ENCODE data around the gene PPP2R3A.

DNA sequence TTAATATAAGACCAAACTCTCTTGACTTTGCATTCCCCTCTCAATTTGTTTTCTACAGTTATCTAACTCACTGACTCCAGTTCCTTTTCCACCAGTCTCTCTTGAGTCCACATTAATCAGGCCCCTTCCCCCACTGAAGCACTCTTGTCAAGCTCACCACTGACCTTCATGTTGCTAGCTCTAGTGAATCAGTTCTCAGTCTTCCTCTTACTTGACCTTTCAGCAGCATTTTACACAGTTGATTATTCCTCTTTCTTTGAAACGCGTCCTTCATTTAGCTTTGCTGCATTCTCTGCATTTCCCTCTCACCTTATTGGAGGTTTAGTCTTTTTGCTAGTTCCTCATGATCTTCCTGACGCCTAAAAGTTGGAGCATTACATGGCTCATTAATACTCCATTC lies 8.3 kb downstream of the PPP2R3A start:
- TF ChIP-seq SIN3A (IDR thresholded peaks at IDR 0.05; ENCODE audit: borderline replicate concordance, insufficient read depth, low read length) (no peak), TAF1 (IDR thresholded peaks at IDR 0.05; ENCODE audit: borderline replicate concordance, insufficient read depth, low read length) (no peak), POLR2AphosphoS5 (IDR thresholded peaks at IDR 0.05; ENCODE audit: low read depth, low read length) (no peak), FOXP2 (optimal IDR thresholded peaks at IDR 0.05; ENCODE audit: borderline replicate concordance, extremely low read depth, extremely low read length, insufficient read depth) (no peak)
- TF ChIP-seq, protein P1, sequence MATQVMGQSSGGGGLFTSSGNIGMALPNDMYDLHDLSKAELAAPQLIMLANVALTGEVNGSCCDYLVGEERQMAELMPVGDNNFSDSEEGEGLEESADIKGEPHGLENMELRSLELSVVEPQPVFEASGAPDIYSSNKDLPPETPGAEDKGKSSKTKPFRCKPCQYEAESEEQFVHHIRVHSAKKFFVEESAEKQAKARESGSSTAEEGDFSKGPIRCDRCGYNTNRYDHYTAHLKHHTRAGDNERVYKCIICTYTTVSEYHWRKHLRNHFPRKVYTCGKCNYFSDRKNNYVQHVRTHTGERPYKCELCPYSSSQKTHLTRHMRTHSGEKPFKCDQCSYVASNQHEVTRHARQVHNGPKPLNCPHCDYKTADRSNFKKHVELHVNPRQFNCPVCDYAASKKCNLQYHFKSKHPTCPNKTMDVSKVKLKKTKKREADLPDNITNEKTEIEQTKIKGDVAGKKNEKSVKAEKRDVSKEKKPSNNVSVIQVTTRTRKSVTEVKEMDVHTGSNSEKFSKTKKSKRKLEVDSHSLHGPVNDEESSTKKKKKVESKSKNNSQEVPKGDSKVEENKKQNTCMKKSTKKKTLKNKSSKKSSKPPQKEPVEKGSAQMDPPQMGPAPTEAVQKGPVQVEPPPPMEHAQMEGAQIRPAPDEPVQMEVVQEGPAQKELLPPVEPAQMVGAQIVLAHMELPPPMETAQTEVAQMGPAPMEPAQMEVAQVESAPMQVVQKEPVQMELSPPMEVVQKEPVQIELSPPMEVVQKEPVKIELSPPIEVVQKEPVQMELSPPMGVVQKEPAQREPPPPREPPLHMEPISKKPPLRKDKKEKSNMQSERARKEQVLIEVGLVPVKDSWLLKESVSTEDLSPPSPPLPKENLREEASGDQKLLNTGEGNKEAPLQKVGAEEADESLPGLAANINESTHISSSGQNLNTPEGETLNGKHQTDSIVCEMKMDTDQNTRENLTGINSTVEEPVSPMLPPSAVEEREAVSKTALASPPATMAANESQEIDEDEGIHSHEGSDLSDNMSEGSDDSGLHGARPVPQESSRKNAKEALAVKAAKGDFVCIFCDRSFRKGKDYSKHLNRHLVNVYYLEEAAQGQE (IDR thresholded peaks at IDR 0.05; ENCODE audit: insufficient read depth in 1 of 2, low read depth in 2 of 2, low read length in 2 of 2) = no peak
